HepG2 (cell line): ENCODE results near the gene NCKAP5L. TPM values are rescaled to one million over a fixed set of nuclear protein-coding genes. Genes with fewer than 3 reads are reported as not detected.

ENCODE experiments used
- ATAC-seq: fragments of 200-7000 bp; cut with Tn5 transposase; 3 replicates; pipeline ENCODE4 v1.9.1; 2020; ENCODE audit warnings: mild to moderate bottlenecking, moderate library complexity
- BruUV-seq: library from RNA; stranded (reverse); fragments of 400-500 nt; replicated peaks from 2 replicates; lab custom pipeline; 2021; lab: Mats Ljungman, UMichigan
- CTCF ChIA-PET: fragments of 300-600 bp; formaldehyde crosslinking; extraction: SDS; loops from one replicate; lab custom pipeline; 2021; ENCODE audit warnings: low total read pairs, inconsistent platforms, low intra/inter-chr PET ratio; lab: Yijun Ruan, JAX
- POLR2A ChIA-PET: fragments of 350-600 bp; sonication (Branson Sonifier 250); formaldehyde crosslinking; loops from one replicate; lab custom pipeline; 2020; ENCODE audit warnings: antibody characterized with exemption, inconsistent platforms; lab: Yijun Ruan, JAX
- DNase-seq: peaks from one replicate; pipeline ENCODE4 v3.0.0-alpha.2; 2015; ENCODE audit warnings: low spot score
- FAIRE-seq: peaks from 3 replicates; lab custom pipeline; 2011; peaks lifted over from hg19 to GRCh38; lab: Jason Lieb, UNC
- H2AFZ ChIP-seq: one replicate; pipeline ENCODE4 v1.6.1; 2011; ENCODE audit warnings: low read length, inconsistent platforms
- H3K27ac ChIP-seq: fragments of 300-600 bp; 3 replicates; pipeline ENCODE4 v1.8.0; 2011; ENCODE audit warnings: mixed run types, mild to moderate bottlenecking, mixed read lengths, low read length, inconsistent platforms; ENCODE audit not compliant: insufficient read depth; ENCODE audit errors: extremely low read length
- H3K27me3 ChIP-seq, 2 experiments: fragments of 200-600 bp in 1 of 2; 2 replicates in 1 of 2; 3 replicates in 1 of 2; pipeline versions ENCODE4 v1.6.0 to v1.8.0; 2011; ENCODE audit warnings: low read length in 2 of 2, mild to moderate bottlenecking in 2 of 2, moderate library complexity in 2 of 2, inconsistent platforms in 1 of 2; ENCODE audit not compliant: insufficient read depth in 2 of 2, control insufficient read depth in 1 of 2
- H3K36me3 ChIP-seq, 2 experiments: fragments of 200-600 bp in 1 of 2; replicated peaks in 1 of 2; 2 replicates in 1 of 2; 3 replicates in 1 of 2; pipeline versions ENCODE4 v1.5.1 to v1.8.0; 2011; ENCODE audit warnings: low read length in 2 of 2, inconsistent platforms in 1 of 2; ENCODE audit not compliant: insufficient read depth in 2 of 2, control insufficient read depth in 1 of 2
- H3K4me1 ChIP-seq: 2 replicates; pipeline ENCODE4 v1.5.1; 2012; ENCODE audit warnings: low read length, inconsistent platforms; ENCODE audit not compliant: insufficient read depth
- H3K4me2 ChIP-seq: 2 replicates; pipeline ENCODE4 v1.6.0; 2011; ENCODE audit warnings: low read depth, low read length, inconsistent platforms
- H3K4me3 ChIP-seq, 3 experiments: fragments of 200-600 bp in 1 of 3; sonication (generic), shearing (Covaris generic) in 1 of 3; replicated peaks in 1 of 3; 2 replicates each; pipeline ENCODE4 v1.5.1; 2011 to 2016; ENCODE audit warnings: low read length in 3 of 3, inconsistent platforms in 2 of 3, low read depth in 2 of 3, mild to moderate bottlenecking in 2 of 3, control low read depth in 1 of 3, mixed read lengths in 1 of 3; ENCODE audit not compliant: insufficient read depth in 1 of 3
- H3K79me2 ChIP-seq: one replicate; pipeline ENCODE4 v1.6.1; 2011; ENCODE audit warnings: low read length, inconsistent platforms; ENCODE audit not compliant: insufficient read depth
- H3K9ac ChIP-seq: 2 replicates; pipeline ENCODE4 v1.6.0; 2011; ENCODE audit warnings: mild to moderate bottlenecking, low read depth, low read length, inconsistent platforms; ENCODE audit not compliant: insufficient read depth
- H3K9me3 ChIP-seq: 2 replicates; pipeline ENCODE4 v1.5.1; 2012; ENCODE audit warnings: mild to moderate bottlenecking, low read length
- H4K20me1 ChIP-seq: 2 replicates; pipeline ENCODE4 v1.6.0; 2011; ENCODE audit warnings: inconsistent platforms, mild to moderate bottlenecking, low read length, moderate library complexity; ENCODE audit not compliant: insufficient read depth
- IRX3 ChIP-seq: sonication (generic); formaldehyde crosslinking; IDR thresholded peaks from 2 replicates; pipeline ENCODE4 v1.8.1; 2023; ENCODE audit warnings: mild to moderate bottlenecking, low read depth, missing genetic modification reagents, borderline replicate concordance
- KLF15 ChIP-seq: sonication (generic); formaldehyde crosslinking; IDR thresholded peaks from 2 replicates; pipeline ENCODE4 v1.8.1; 2023; ENCODE audit warnings: borderline replicate concordance, mild to moderate bottlenecking, inconsistent platforms, missing genetic modification reagents, mixed read lengths
- PAX8 ChIP-seq: sonication (generic); formaldehyde crosslinking; IDR thresholded peaks from 2 replicates; pipeline ENCODE4 v1.8.0; 2022; ENCODE audit warnings: mild to moderate bottlenecking, missing genetic modification reagents, borderline replicate concordance
- PITX1 ChIP-seq: sonication (generic); formaldehyde crosslinking; IDR thresholded peaks from 2 replicates; pipeline ENCODE4 v1.5.1; 2020; ENCODE audit warnings: mild to moderate bottlenecking, missing genetic modification reagents
- REXO4 ChIP-seq: sonication (generic); formaldehyde crosslinking; IDR thresholded peaks from 2 replicates; pipeline ENCODE4 v1.8.0; 2022; ENCODE audit warnings: missing genetic modification reagents, mild to moderate bottlenecking, borderline replicate concordance
- SCMH1 ChIP-seq: sonication (generic); formaldehyde crosslinking; IDR thresholded peaks from 2 replicates; pipeline ENCODE4 v1.9.0; 2021; ENCODE audit warnings: missing genetic modification reagents, mild to moderate bottlenecking, borderline replicate concordance
- SETDB1 ChIP-seq: sonication (generic); formaldehyde crosslinking; IDR thresholded peaks from 2 replicates; pipeline ENCODE4 v1.5.1; 2020; ENCODE audit warnings: missing genetic modification reagents, mild to moderate bottlenecking, borderline replicate concordance
- SRF ChIP-seq: IDR thresholded peaks from 2 replicates; pipeline ENCODE4 v1.6.1; 2011; ENCODE audit warnings: mild to moderate bottlenecking, low read depth, low read length, moderate library complexity
- TIGD3 ChIP-seq: sonication (generic); formaldehyde crosslinking; IDR thresholded peaks from 2 replicates; pipeline ENCODE4 v1.5.1; 2020; ENCODE audit warnings: mild to moderate bottlenecking, missing genetic modification reagents, borderline replicate concordance
- ZFP90 ChIP-seq: sonication (generic); formaldehyde crosslinking; IDR thresholded peaks from 2 replicates; pipeline ENCODE4 v1.8.0; 2022; ENCODE audit warnings: missing genetic modification reagents, mild to moderate bottlenecking, inconsistent platforms, borderline replicate concordance
- ZKSCAN8 ChIP-seq: IDR thresholded peaks from 2 replicates; pipeline ENCODE4 v1.6.1; 2016; ENCODE audit warnings: borderline replicate concordance, missing genetic modification reagents, missing compliant biosample characterization
- ZNF180 ChIP-seq: sonication (generic); formaldehyde crosslinking; IDR thresholded peaks from 2 replicates; pipeline ENCODE4 v1.4.0; 2020; ENCODE audit warnings: low read depth, missing genetic modification reagents, borderline replicate concordance
- ZNF292 ChIP-seq: sonication (generic); formaldehyde crosslinking; IDR thresholded peaks from 2 replicates; pipeline ENCODE4 v1.8.1; 2022; ENCODE audit warnings: mild to moderate bottlenecking, low read depth, missing genetic modification reagents, borderline replicate concordance
- ZNF3 ChIP-seq: IDR thresholded peaks from 2 replicates; pipeline ENCODE4 v1.7.0; 2017; ENCODE audit warnings: inconsistent platforms
- ZNF335 ChIP-seq: sonication (generic); formaldehyde crosslinking; IDR thresholded peaks from 2 replicates; pipeline ENCODE4 v1.4.0; 2020; ENCODE audit warnings: missing genetic modification reagents
- WGBS: methylation state at CpG from one replicate; pipeline ENCODE4 v1.1.6; 2017; ENCODE audit warnings: low lambda C conversion rate; 5-methylcytosine and 5-hydroxymethylcytosine counted together
- in situ Hi-C: cut with HindIII; loops from 2 replicates; pipeline ENCODE4 v1.10.0; 2017; ENCODE audit warnings: low pct_unique_long_range_greater_than_20kb; ENCODE audit not compliant: extremely low pct_ligation_motif_present
- intact Hi-C: fragments of 100-400 bp; cut with micrococcal nuclease; formaldehyde crosslinking; loops from one replicate; pipeline ENCODE4 v1.10.0; 2022; ENCODE audit not compliant: unreplicated experiment
- polyA plus RNA-seq, 8 experiments: library from polyadenylated mRNA; depleted of rRNA in 3 of 8; stranded (reverse) in 7 of 8; unstranded in 1 of 8; fragments of >200 nt; fragmentation: Illumina TruSeq in 4 of 8; extraction: Trizol in 4 of 8; gene quantifications; 2 replicates each; pipeline versions ENCODE4 v1.2.1 to v1.2.3, GENCODE V29; 2011 to 2016; ENCODE audit warnings: low read depth in 4 of 8, missing spikeins in 1 of 8, mixed read lengths in 1 of 8; ENCODE audit not compliant: insufficient read depth in 1 of 8
- total RNA-seq, 5 experiments: library from RNA; depleted of rRNA; stranded (reverse); fragments of >200 nt; fragmentation: Illumina TruSeq; extraction: Trizol; gene quantifications; 2 replicates each; pipeline ENCODE4 v1.2.3, GENCODE V29; 2016; ENCODE audit warnings: low read depth in 1 of 5
- TF ChIP-seq, protein P1 (sequence below): fragments of 450-650 bp; IDR thresholded peaks from 2 replicates; pipeline ENCODE4 v1.6.1; 2016
- TF ChIP-seq, protein P2 (sequence below): sonication (generic); formaldehyde crosslinking; IDR thresholded peaks from 2 replicates; pipeline ENCODE4 v1.4.0; 2020; ENCODE audit warnings: mild to moderate bottlenecking, missing genetic modification reagents, borderline replicate concordance
- TF ChIP-seq, protein P3 (sequence below): IDR thresholded peaks from 2 replicates; pipeline ENCODE4 v1.6.1; 2012; ENCODE audit warnings: inconsistent platforms

NCKAP5L gene
- total and polyA plus RNA-seq, 2 of the 13 experiments (the other 11 are each of a cell fraction or from before 2014, with no cell fraction given): 4.1 to 9.0 TPM

GRCh38 chr12:49863946-49864797, 36.0 kb upstream of the NCKAP5L start:
- POLR2A ChIA-PET: no interaction called here

More at GRCh38 chr12:49863946-49864797, 36.0 kb upstream of the NCKAP5L start:
- in situ Hi-C loops: loop anchor here (10.0 kb wide), 1 partner anchor 191 kb away; the partner anchor contains the start of gene ASIC1
- no peaks in the 10 kb centered on the region for H3K9me3 ChIP-seq
- no peak overlapping the region for H3K4me2 ChIP-seq
- peaks cover 34% of the 10 kb centered on the region for H3K4me1 ChIP-seq
- H3K4me3 ChIP-seq: no peak overlapping the region
- FAIRE-seq (no peak), DNase-seq (no peak), ATAC-seq (no peak)
- H3K36me3 ChIP-seq: no peaks in the 10 kb centered on the region
- H3K79me2 ChIP-seq: no peaks in the 10 kb centered on the region
- H4K20me1 ChIP-seq: no peaks in the 10 kb centered on the region
- H3K27me3 ChIP-seq: peaks cover 2 to 22% of the 10 kb centered on the region in 2 experiments; a peak in 3 of 5 replicates
- TF ChIP-seq SRF (no peak), ZNF3 (CRISPR knock-in tag) (no peak), ZKSCAN8 (CRISPR knock-in tag) (no peak), IRX3 (no peak), ZNF292 (no peak), ZNF180 (CRISPR knock-in tag) (no peak), TIGD3 (CRISPR knock-in tag) (no peak), KLF15 (no peak), PITX1 (CRISPR knock-in tag) (no peak), PAX8 (CRISPR knock-in tag) (no peak), ZNF335 (CRISPR knock-in tag) (no peak), ZFP90 (CRISPR knock-in tag) (no peak), SETDB1 (CRISPR knock-in tag) (no peak), SCMH1 (no peak), REXO4 (CRISPR knock-in tag) (no peak)
- TF ChIP-seq, protein P1, sequence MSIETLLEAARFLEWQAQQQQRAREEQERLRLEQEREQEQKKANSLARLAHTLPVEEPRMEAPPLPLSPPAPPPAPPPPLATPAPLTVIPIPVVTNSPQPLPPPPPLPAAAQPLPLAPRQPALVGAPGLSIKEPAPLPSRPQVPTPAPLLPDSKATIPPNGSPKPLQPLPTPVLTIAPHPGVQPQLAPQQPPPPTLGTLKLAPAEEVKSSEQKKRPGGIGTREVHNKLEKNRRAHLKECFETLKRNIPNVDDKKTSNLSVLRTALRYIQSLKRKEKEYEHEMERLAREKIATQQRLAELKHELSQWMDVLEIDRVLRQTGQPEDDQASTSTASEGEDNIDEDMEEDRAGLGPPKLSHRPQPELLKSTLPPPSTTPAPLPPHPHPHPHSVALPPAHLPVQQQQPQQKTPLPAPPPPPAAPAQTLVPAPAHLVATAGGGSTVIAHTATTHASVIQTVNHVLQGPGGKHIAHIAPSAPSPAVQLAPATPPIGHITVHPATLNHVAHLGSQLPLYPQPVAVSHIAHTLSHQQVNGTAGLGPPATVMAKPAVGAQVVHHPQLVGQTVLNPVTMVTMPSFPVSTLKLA: no peak
- TF ChIP-seq, protein P2, sequence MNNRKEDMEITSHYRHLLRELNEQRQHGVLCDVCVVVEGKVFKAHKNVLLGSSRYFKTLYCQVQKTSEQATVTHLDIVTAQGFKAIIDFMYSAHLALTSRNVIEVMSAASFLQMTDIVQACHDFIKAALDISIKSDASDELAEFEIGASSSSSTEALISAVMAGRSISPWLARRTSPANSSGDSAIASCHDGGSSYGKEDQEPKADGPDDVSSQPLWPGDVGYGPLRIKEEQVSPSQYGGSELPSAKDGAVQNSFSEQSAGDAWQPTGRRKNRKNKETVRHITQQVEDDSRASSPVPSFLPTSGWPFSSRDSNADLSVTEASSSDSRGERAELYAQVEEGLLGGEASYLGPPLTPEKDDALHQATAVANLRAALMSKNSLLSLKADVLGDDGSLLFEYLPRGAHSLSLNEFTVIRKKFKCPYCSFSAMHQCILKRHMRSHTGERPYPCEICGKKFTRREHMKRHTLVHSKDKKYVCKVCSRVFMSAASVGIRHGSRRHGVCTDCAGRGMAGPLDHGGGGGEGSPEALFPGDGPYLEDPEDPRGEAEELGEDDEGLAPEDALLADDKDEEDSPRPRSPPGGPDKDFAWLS (CRISPR knock-in tag): no peak
- TF ChIP-seq, protein P3, sequence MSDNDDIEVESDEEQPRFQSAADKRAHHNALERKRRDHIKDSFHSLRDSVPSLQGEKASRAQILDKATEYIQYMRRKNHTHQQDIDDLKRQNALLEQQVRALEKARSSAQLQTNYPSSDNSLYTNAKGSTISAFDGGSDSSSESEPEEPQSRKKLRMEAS: no peak
- no peak overlapping the region for H3K9ac ChIP-seq
- H2AFZ ChIP-seq: no peak overlapping the region
- no peak overlapping the region for H3K27ac ChIP-seq
- BruUV-seq: no TSS peak
- intact Hi-C loops: loop anchor here (10.0 kb wide), 1 partner anchor 81 kb away; no protein-coding TSS in a partner anchor
- WGBS: 63% methylated on average over 14 of the region's 17 CpGs
- CTCF ChIA-PET: no interaction called here
